GM23338 (cell line): Measurements from ENCODE around the gene VEGFB. TPM values are rescaled to one million over a fixed set of nuclear protein-coding genes. Genes with fewer than 3 reads are reported as not detected.

Experiments used
- ATAC-seq: fragments of 200-7000 bp; cut with Tn5 transposase; 3 replicates; pipeline ENCODE4 v1.9.1; 2020
- DNase-seq: peaks from one replicate; pipeline ENCODE4 v3.0.0-alpha.2; 2015; ENCODE audit warnings: low spot score
- H2AFZ ChIP-seq: fragments of 200-600 bp; sonication (generic); 2 replicates; pipeline ENCODE4 v1.8.0; 2016; ENCODE audit warnings: antibody characterized with exemption, mild to moderate bottlenecking, moderate library complexity
- H3F3A ChIP-seq: fragments of 200-600 bp; sonication (generic); replicated peaks from 2 replicates; pipeline ENCODE4 v1.8.0; 2017; ENCODE audit warnings: antibody characterized with exemption, mixed run types, low read depth
- H3K27ac ChIP-seq: fragments of 200-600 bp; sonication (generic); 2 replicates; pipeline ENCODE4 v1.6.1; 2016; ENCODE audit warnings: low read depth
- H3K27me3 ChIP-seq: fragments of 200-600 bp; sonication (generic); 2 replicates; pipeline ENCODE4 v1.8.0; 2016; ENCODE audit warnings: mild to moderate bottlenecking, mixed run types, moderate library complexity; ENCODE audit not compliant: insufficient read depth
- H3K36me3 ChIP-seq: fragments of 200-600 bp; sonication (generic); 2 replicates; pipeline ENCODE4 v1.8.0; 2016; ENCODE audit warnings: mild to moderate bottlenecking; ENCODE audit not compliant: insufficient read depth
- H3K4me1 ChIP-seq: fragments of 200-600 bp; sonication (generic); 2 replicates; pipeline ENCODE4 v1.8.0; 2016; ENCODE audit warnings: mild to moderate bottlenecking, moderate library complexity; ENCODE audit not compliant: insufficient read depth
- H3K4me2 ChIP-seq: fragments of 200-600 bp; sonication (generic); 2 replicates; pipeline ENCODE4 v1.7.1; 2017; ENCODE audit warnings: mixed run types
- H3K4me3 ChIP-seq: fragments of 200-600 bp; sonication (generic); 2 replicates; pipeline ENCODE4 v1.6.1; 2016; ENCODE audit warnings: mixed run types
- H3K79me2 ChIP-seq: fragments of 200-600 bp; sonication (generic); replicated peaks from 2 replicates; pipeline ENCODE4 v1.8.0; 2017; ENCODE audit warnings: mild to moderate bottlenecking; ENCODE audit not compliant: insufficient read depth
- H3K9me2 ChIP-seq: fragments of 200-600 bp; sonication (generic); 2 replicates; pipeline ENCODE4 v1.8.0; 2017; ENCODE audit not compliant: insufficient read depth
- H4K20me1 ChIP-seq: fragments of 200-600 bp; sonication (generic); replicated peaks from 2 replicates; pipeline ENCODE4 v1.8.0; 2017; ENCODE audit warnings: mild to moderate bottlenecking; ENCODE audit not compliant: insufficient read depth
- H3K27ac Mint-ChIP-seq: 2 replicates; pipeline ENCODE4 v1.8.0; 2020; ENCODE audit warnings: inconsistent platforms, mild to moderate bottlenecking, moderate library complexity, mixed read lengths
- H3K27me3 Mint-ChIP-seq: 3 replicates; pipeline ENCODE4 v1.8.0; 2022; ENCODE audit warnings: low read depth, mild to moderate bottlenecking, moderate library complexity, mixed read lengths, inconsistent platforms; ENCODE audit not compliant: insufficient read depth, poor library complexity
- H3K36me3 Mint-ChIP-seq: 3 replicates; pipeline ENCODE4 v1.8.0; 2021; ENCODE audit warnings: low read depth, mild to moderate bottlenecking, inconsistent platforms, moderate library complexity, mixed read lengths
- H3K4me1 Mint-ChIP-seq: 3 replicates; pipeline ENCODE4 v1.8.0; 2020; ENCODE audit warnings: mild to moderate bottlenecking, inconsistent platforms, mixed read lengths
- H3K4me3 Mint-ChIP-seq: 3 replicates; pipeline ENCODE4 v1.8.0; 2021; ENCODE audit warnings: moderate library complexity, mild to moderate bottlenecking, inconsistent platforms, mixed read lengths
- H3K9me3 Mint-ChIP-seq: 3 replicates; pipeline ENCODE4 v1.8.0; 2020; ENCODE audit warnings: moderate library complexity, mild to moderate bottlenecking, inconsistent platforms, mixed read lengths
- CREB1 ChIP-seq: fragments of 250-450 bp; sonication (Bioruptor Pico); IDR thresholded peaks from 2 replicates; pipeline ENCODE4 v1.5.0; 2020; ENCODE audit warnings: low read depth, mild to moderate bottlenecking, moderate library complexity
- CTCF ChIP-seq, 2 experiments: fragments of 200-600 bp in 1 of 2; sonication (generic) in 1 of 2; conservative IDR thresholded peaks; 2 replicates each; pipeline versions ENCODE4 v1.5.1 to v1.6.1; 2016 to 2017; ENCODE audit warnings: antibody characterized with exemption in 2 of 2, low read depth in 2 of 2, mild to moderate bottlenecking in 2 of 2, moderate library complexity in 1 of 2
- ETS1 ChIP-seq: IDR thresholded peaks from 2 replicates; pipeline ENCODE4 v1.6.1; 2016; ENCODE audit warnings: antibody characterized with exemption
- EZH2phosphoT487 ChIP-seq: fragments of 200-600 bp; sonication (generic); IDR thresholded peaks from one replicate; pipeline ENCODE4 v1.8.1; 2018; ENCODE audit warnings: antibody characterized with exemption; ENCODE audit not compliant: unreplicated experiment
- JUNB ChIP-seq: IDR thresholded peaks from one replicate; pipeline ENCODE4 v1.6.1; 2016; ENCODE audit warnings: antibody characterized with exemption; ENCODE audit not compliant: unreplicated experiment
- NANOG ChIP-seq: IDR thresholded peaks from 2 replicates; pipeline ENCODE4 v1.6.1; 2016; ENCODE audit warnings: antibody characterized with exemption, borderline replicate concordance
- POLR2AphosphoS5 ChIP-seq: IDR thresholded peaks from 2 replicates; pipeline ENCODE4 v1.6.1; 2016; ENCODE audit warnings: antibody characterized with exemption, low read depth
- REST ChIP-seq: IDR thresholded peaks from one replicate; pipeline ENCODE4 v1.6.1; 2018; ENCODE audit warnings: antibody characterized with exemption; ENCODE audit not compliant: unreplicated experiment
- STAT1 ChIP-seq: IDR thresholded peaks from one replicate; pipeline ENCODE4 v1.6.1; 2016; ENCODE audit warnings: antibody characterized with exemption; ENCODE audit not compliant: unreplicated experiment
- ZNF114 ChIP-seq: fragments of 250-450 bp; sonication (Bioruptor Pico); IDR thresholded peaks from 2 replicates; pipeline ENCODE4 v1.5.0; 2020; ENCODE audit warnings: mild to moderate bottlenecking, moderate library complexity
- ZNF331 ChIP-seq: fragments of 250-450 bp; sonication (Bioruptor Pico); IDR thresholded peaks from 2 replicates; pipeline ENCODE4 v1.5.0; 2020; ENCODE audit warnings: low read depth, mild to moderate bottlenecking, moderate library complexity
- ZNF462 ChIP-seq: fragments of 250-450 bp; sonication (Bioruptor Pico); IDR thresholded peaks from 2 replicates; pipeline ENCODE4 v1.5.0; 2020; ENCODE audit warnings: mild to moderate bottlenecking, moderate library complexity
- polyA plus RNA-seq: library from polyadenylated mRNA; unstranded; fragments of >200 nt; fragmentation: Nextera tagmentation; extraction: Ambion mirVana; gene quantifications from 2 replicates; pipeline ENCODE4 v1.2.1, GENCODE V29; 2016
- total RNA-seq: library from RNA; depleted of rRNA; stranded (reverse); fragments of >200 nt; shearing (Covaris generic); gene quantifications from 2 replicates; pipeline ENCODE4 v1.2.3, GENCODE V29; 2014

The VEGFB gene
- total and polyA plus RNA-seq, 2 experiments from 2014 or later: 20.8 to 25.8 TPM

- no peak for TF ChIP-seq EZH2phosphoT487
These were observed 31.4 kb upstream of the VEGFB start (continued) for GRCh38 chr11:64202992-64203391.

- no peak overlapping the region for H3K4me3 ChIP-seq
- no peak overlapping the region; the same call in 1 of the 2 replicates for H3K27ac ChIP-seq
- no peak overlapping the region for H3K4me2 ChIP-seq
- Mint-ChIP-seq H3K27ac (no peak overlapping the region), H3K36me3 (peaks cover 74% of the 10 kb centered on the region), H3K27me3 (peaks cover 10% of the 10 kb centered on the region), H3K4me3 (no peak overlapping the region), H3K4me1 (peaks cover 18% of the 10 kb centered on the region), H3K9me3 (no peaks in the 10 kb centered on the region)
- H3K27me3 ChIP-seq: no peaks in the 10 kb centered on the region
- H3K9me2 ChIP-seq: no peaks in the 10 kb centered on the region
- no peaks in the 10 kb centered on the region; the same call in 1 of the 2 replicates for H3K4me1 ChIP-seq
- ATAC-seq (no peak), DNase-seq (no peak)
- H3K36me3 ChIP-seq: peaks cover 54% of the 10 kb centered on the region
- peaks cover 38% of the 10 kb centered on the region for H4K20me1 ChIP-seq
- H3K79me2 ChIP-seq: 0 out of 2 replicates have a peak, but pooled peaks cover 10% of the 10 kb centered on the region
- no peak overlapping the region for H2AFZ ChIP-seq
- H3F3A ChIP-seq: peaks cover 49% of the 10 kb centered on the region
- TF ChIP-seq REST (no peak), POLR2AphosphoS5 (no peak), CREB1 (CRISPR knock-in tag) (no peak), ZNF114 (no peak), CTCF (conservative IDR thresholded peaks at IDR 0.05; ENCODE audit: low read depth in 2 of 2) (no peak), ETS1 (no peak), EZH2phosphoT487 (no peak), JUNB (no peak), NANOG (no peak), STAT1 (no peak), ZNF331 (CRISPR knock-in tag) (no peak), ZNF462 (CRISPR knock-in tag) (no peak)
These were observed 30.8 kb upstream of the VEGFB start for GRCh38 chr11:64203421-64204079.
